ENCODE measurements around the gene TMEM25.
"Not testable (repeated sequence)": the region's sequence is repeated elsewhere in the genome, so short reads cannot be mapped to it uniquely, and the experiment has no call there.

The TMEM25 gene

DNA sequence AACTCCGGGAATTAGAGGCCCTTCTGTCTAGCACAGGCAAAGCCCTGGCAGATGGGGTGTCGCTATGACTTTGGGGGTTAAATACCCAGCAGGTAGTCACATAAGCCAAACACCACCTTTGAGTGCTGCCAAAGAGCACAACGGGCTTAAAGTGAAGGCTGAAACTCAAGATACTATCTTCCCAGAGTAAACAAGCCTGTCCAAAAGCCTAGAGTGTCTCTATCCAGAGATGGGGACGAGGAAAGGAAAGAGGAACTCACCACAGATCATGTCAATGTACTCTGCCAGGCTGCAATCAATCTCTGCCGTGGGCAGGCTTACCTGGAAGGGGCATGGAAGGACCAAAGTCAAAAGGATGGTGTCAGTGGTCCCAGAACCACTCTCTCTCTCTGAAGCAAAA, 14.5 kb downstream of the TMEM25 start:
- Mint-ChIP-seq H3K27ac (peak overlapping the region in 1 of 2 donors; percentile 53), H3K27me3 (no peaks in the 10 kb centered on the region), H3K4me3 (no peak overlapping the region), H3K4me1 (no peaks in the 10 kb centered on the region), H3K9me3 (no peaks in the 10 kb centered on the region)
- no peak for DNase-seq
- no peak for ATAC-seq

DNA sequence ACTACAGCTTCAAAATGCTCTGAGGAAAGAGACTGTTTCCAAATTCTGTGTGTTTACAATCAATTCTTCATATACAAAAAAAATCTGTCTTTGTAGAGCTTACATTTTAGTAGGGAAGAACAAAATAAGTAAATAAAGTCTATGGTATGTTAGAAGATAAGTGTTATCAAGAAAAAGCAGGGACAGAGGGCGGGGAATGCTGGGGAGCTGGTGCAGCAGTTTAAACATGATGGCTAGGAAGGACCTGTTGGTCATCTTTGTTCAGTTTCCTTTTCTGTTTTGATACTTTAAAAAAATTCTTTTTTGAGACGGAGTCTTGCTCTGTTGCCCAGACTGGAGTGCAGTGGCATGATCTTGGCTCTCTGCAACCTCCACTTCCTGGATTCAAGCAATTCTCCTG, 16.1 kb downstream of the TMEM25 start:
- peak overlapping the region in 1 of 2 donors; percentile 72 for H3K27ac Mint-ChIP-seq
- no peak for ATAC-seq

DNA sequence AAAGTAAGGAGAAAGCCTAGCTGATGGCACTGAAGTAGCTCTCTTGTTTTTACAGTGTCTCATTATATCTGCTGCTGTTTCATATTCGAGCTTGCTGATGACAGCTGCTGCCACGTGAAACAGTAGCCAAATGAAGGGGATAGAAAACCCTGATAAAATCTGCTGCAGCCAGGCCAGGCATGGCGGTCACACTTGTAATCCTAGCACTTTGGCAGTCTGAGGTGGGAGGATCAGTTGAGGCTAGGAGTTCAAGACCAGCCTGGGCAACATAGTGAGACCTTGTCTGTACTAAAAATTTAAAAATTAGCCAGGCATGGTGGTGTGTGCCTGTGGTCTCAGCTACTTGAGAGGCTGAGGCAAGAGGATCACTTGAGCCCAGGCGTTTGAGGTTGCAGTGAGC, 21.3 kb downstream of the TMEM25 start:
- ATAC-seq = no peak
- Mint-ChIP-seq H3K27ac (no peak overlapping the region), H3K4me3 (no peak overlapping the region), H3K9me3 (no peaks in the 10 kb centered on the region), H3K27me3 (no peaks in the 10 kb centered on the region), H3K4me1 (no peaks in the 10 kb centered on the region)
- DNase-seq = no peak

More for the DNA sequence above, 16.1 kb downstream of the TMEM25 start:
- Mint-ChIP-seq H3K9me3 (no peaks in the 10 kb centered on the region), H3K4me3 (no peak overlapping the region), H3K4me1 (no peaks in the 10 kb centered on the region), H3K27me3 (no peaks in the 10 kb centered on the region)
- no peak for DNase-seq

DNA sequence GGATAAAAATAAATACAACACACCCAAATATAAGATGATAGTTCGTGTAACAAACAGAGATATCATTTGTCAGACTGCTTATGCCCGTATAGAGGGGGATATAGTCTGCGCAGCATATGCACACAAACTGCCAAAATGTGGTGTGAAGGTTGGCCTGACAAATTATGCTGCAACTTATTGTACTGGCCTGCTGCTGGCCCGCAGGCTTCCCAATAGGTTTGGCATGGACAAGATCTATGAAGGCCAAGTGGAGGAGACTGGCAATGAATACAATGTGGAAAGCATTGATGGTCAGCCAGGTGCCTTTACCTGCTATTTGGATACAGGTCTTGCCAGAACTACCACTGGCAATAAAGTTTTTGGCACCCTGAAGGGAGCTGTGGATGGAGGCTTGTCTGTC, 29.8 kb downstream of the TMEM25 start:
- Mint-ChIP-seq H3K9me3 (no peaks in the 10 kb centered on the region), H3K27ac (no peak overlapping the region), H3K4me1 (peaks cover 29% of the 10 kb centered on the region), H3K27me3 (no peaks in the 10 kb centered on the region), H3K4me3 (no peak overlapping the region)
- DNase-seq (no peak), ATAC-seq (no peak)

DNA sequence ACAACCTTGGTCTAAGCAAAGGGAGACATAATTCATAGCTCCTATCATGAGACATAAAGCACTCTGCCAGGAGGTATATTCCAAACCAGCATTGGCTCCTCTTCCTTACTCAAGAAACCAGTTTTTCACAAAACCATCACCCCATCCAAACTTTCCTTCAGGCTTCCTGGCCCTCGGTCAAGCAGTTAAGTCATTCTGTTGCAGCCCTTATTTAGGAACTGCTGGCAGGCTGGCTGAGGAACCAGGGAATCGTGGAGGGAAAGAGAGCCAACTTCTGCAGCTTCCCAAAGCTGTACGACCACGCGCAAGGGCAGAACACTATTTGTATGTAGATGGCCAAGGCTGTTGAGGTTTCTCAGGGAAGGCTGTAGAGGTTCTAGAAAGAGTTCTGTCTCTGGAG, 34.1 kb downstream of the TMEM25 start:
- Mint-ChIP-seq H3K27ac (peak overlapping the region; percentile 6 to 85), H3K4me1 (peaks cover 37% of the 10 kb centered on the region), H3K27me3 (no peaks in the 10 kb centered on the region), H3K4me3 (peak overlapping the region; percentile 76 to 93), H3K9me3 (no peaks in the 10 kb centered on the region)
- DNase-seq (no peak), ATAC-seq (no peak)

DNA sequence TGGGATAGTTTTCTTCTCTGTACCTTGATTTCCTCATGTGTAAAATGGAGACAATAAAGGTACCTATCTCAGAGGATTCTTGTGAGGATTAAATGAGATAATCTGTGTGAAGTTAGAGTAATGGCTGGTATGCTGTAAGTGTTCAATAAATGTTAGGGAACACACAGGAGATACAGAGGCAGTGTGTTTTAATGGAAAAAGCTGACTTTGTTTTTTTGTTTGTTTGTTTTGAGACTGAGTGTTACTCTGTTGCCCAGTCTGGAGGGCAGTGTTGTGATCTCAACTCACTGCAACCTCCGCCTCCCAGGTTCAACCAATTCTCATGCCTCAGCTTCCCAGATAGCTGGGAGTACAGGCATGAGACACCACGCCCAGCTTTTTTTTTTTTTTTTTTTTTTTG, 38.7 kb downstream of the TMEM25 start:
- Mint-ChIP-seq H3K9me3 (no peaks in the 10 kb centered on the region), H3K27me3 (no peaks in the 10 kb centered on the region), H3K27ac (no peak overlapping the region), H3K4me3 (no peak overlapping the region), H3K4me1 (peaks cover 50% of the 10 kb centered on the region)
- no peak for ATAC-seq
- no peak for DNase-seq

DNA sequence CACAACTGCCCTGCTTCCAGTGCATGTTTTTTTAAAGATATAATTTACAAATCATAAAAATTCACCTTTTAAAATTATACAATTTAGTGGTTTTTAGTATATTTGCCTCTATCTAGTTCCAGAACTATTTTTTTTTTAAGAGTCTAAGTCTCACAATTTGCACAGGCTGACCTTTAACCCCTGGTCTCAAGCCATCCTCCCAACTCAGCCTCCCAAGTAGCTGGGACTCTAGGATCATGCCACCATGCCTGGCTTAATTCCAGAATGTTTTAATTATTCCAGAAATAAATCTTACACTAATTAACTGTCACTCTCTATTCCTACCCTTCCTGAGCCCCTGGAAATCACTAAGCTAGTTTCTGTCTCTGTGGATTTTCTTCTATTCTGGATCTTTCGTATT, 39.8 kb downstream of the TMEM25 start:
- H3K27ac Mint-ChIP-seq = no peak overlapping the region
- ATAC-seq = no peak

DNA sequence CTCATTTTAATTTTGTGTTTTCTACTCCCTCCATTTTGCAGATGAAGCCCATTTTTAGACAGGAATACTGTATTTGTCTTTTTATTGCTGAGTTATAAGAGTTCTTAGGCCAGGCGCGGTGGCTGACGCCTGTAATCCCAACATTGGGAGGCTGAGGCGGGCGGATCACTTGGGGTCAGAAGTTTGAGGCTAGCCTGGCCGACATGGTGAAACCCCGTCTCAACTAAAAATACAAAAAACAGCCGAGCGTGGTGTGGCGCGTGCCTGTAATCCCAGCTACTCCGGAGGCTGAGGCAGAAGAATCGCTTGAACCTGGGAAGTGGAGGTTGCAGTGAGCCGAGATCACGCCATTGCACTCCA, 40.7 kb downstream of the TMEM25 start:
- H3K9me3 Mint-ChIP-seq, H3K27me3 Mint-ChIP-seq, DNase-seq, ATAC-seq: not testable (repeated sequence)
- H3K4me1 Mint-ChIP-seq = peaks cover 49% of the 10 kb centered on the region
- H3K4me3 Mint-ChIP-seq = peak overlapping the region; percentile 95 to 96
- peak overlapping the region; percentile 95 to 97 for H3K27ac Mint-ChIP-seq

More for the DNA sequence above, 39.8 kb downstream of the TMEM25 start:
- H3K4me3 Mint-ChIP-seq = no peak overlapping the region
- H3K27me3 Mint-ChIP-seq = no peaks in the 10 kb centered on the region
- H3K4me1 Mint-ChIP-seq = peaks cover 51% of the 10 kb centered on the region
- no peaks in the 10 kb centered on the region for H3K9me3 Mint-ChIP-seq
- DNase-seq = no peak

DNA sequence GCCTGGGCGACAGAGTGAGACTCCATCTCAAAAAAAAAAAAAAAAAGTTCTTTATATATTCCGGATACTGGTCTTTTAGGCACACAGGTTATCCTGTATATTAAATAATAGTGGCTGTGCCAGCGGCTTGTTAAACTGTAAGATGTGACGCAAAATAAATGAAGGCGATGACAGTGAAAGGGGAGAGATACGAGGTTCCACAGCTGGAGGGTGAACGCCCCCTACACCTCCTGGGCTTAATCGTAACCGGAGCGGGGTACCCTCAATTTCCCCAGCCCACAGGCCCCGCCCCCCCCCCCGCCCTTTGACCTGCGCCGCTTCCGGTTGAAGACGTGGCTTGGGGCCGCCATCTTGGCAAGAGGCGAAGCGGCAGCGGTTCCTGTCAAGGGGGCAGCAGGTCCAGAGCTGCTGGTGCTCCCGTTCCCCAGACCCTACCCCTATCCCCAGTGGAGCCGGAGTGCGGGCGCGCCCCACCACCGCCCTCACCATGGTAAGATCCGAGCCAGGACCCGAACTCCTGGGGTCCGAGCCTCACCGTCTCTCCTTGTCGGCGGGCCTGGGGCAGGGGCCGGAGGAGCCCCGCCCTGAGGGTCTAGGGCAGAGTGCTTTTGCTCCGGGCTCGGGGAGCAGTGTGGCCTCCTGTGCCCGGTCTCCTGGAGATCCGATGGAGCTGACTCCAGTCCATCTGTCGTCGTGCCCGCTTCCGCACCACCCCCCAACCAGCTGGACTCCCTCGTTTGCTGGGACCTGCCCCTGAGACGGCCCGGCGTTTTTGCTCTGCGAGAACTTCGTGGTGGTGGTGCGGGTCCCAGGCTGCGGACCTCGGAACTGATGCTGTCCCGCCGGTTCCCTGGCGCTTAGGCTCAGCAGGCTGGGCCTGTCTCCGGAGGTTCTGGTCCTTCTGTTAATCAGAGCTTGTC, 41.3 kb downstream of the TMEM25 start, which contains the start of gene ARCN1:
Gene ARCN1 (plus strand): TSS at position 349 of the 920 bp plus-strand sequence. CDS start 139 bp downstream, at position 488.
- no peaks in the 10 kb centered on the region for H3K27me3 Mint-ChIP-seq
- H3K27ac Mint-ChIP-seq = peak within 1 kb of the TSS; percentile 95 to 97

DNA sequence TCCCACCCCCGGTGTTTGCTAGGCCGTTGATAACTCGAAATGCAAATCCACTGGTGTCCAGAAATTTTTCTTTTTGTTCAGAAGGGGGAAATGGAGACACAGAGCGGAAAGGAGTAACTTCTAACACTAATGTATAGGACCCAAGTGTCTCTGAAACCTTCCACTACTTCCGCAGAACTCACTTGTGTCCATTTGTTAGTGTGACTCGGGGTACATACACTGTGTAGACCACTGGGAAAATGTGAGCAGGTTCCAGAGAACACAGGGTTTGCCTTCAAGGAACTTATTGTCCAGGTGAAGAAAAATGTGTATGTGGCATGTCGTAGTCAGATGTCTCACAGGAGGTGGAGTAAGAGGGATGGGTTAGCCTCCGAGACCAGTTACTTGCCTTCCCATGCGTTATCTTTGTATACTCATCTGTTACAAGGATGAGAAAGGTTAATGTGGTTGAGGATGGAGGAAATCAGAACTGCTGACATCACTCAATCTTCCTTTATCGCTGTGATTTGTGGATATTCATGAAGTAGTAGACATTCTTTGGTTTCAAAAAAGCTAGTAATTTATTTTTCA, 42.1 kb downstream of the TMEM25 start:
- peak; percentile 83 for ATAC-seq
- Mint-ChIP-seq H3K4me3 (peak overlapping the region; percentile 95 to 96), H3K9me3 (no peaks in the 10 kb centered on the region), H3K27ac (peak overlapping the region; percentile 95 to 97), H3K27me3 (no peaks in the 10 kb centered on the region), H3K4me1 (peaks cover 61% of the 10 kb centered on the region)
- DNase-seq = peak; percentile 12 to 23

More for the DNA sequence above, 41.3 kb downstream of the TMEM25 start, which contains the start of gene ARCN1:
- Mint-ChIP-seq H3K4me1 (peaks cover 56% of the 10 kb centered on the region), H3K4me3 (peak within 1 kb of the TSS; percentile 95 to 96), H3K9me3 (no peaks in the 10 kb centered on the region)
- peak; percentile 86 for ATAC-seq
- DNase-seq = peak; percentile 73 to 78

DNA sequence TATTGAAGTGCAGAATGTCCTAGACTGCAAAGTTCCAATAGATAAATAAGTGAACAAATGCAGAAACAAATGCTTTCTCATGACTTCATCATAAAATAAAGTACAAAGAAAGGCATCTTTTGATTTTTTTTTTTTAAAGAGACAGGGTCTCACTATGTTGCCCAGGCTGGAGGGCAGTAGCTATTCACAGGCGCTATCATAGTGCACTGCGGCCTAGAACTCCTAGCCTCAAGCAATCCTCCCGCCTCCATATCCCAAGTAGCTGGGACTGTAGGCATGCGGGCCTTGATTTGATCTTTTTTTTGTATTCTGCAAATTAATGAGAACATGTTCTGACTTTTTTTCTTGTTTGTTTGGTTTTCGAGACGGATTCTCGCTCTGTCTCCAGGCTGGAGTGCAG, 43.6 kb downstream of the TMEM25 start:
- peaks cover 61% of the 10 kb centered on the region for H3K4me1 Mint-ChIP-seq
- DNase-seq = no peak
- H3K4me3 Mint-ChIP-seq = peak overlapping the region; percentile 62 to 71
- ATAC-seq = no peak
- H3K27ac Mint-ChIP-seq = no peak overlapping the region
- no peaks in the 10 kb centered on the region for H3K27me3 Mint-ChIP-seq
- no peaks in the 10 kb centered on the region for H3K9me3 Mint-ChIP-seq

DNA sequence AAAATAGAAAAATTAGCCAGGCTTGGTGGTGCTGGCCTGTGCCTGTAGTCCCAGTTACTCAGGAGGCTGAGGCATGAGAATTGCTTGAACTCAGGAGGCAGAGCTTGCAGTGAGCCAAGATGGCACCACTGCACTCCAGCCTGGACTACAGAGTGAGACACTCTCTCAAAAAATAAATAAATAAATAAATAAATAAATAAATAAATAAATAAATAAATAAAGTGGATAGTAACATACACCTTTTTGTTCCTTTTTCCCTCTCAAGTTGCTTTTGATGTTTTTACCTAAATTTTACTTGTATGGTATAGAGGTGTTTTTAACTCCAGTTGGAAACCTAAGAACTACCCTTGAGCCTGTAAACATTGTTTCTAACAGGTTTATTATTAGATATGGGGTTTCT, 47.0 kb downstream of the TMEM25 start:
- H3K27me3 Mint-ChIP-seq, DNase-seq, H3K9me3 Mint-ChIP-seq, ATAC-seq, H3K4me3 Mint-ChIP-seq, H3K27ac Mint-ChIP-seq: not testable (repeated sequence)
- H3K4me1 Mint-ChIP-seq = peaks cover 40% of the 10 kb centered on the region

DNA sequence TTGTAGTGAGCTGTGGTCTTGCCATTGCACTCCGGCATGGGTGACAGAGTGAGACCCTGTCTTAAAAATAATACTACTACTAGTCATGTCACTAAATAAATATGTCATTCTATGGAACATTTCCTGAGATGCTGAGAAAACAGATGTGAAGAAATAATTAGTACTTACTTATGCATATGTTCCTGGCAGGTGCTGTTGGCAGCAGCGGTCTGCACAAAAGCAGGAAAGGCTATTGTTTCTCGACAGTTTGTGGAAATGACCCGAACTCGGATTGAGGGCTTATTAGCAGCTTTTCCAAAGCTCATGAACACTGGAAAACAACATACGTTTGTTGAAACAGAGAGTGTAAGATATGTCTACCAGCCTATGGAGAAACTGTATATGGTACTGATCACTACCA, 50.1 kb downstream of the TMEM25 start:
- Mint-ChIP-seq H3K27ac (no peak overlapping the region), H3K4me3 (no peak overlapping the region), H3K9me3 (no peaks in the 10 kb centered on the region), H3K4me1 (peaks cover 14% of the 10 kb centered on the region), H3K27me3 (no peaks in the 10 kb centered on the region)
- DNase-seq (no peak), ATAC-seq (no peak)

Measured in stimulated activated naive CD8-positive, alpha-beta T cell treated with anti-CD3 and anti-CD28 coated beads, Interleukin-15, amount 100 ng/mL, for 72 hours (primary cell).